Suprapubic skin (tissue), 4 donors: ENCODE results near the gene RAB3B.

Source experiments
- EP300 ChIP-seq: sonication (generic); formaldehyde crosslinking; IDR thresholded peaks from one replicate; pipeline ENCODE4 v1.6.1; 2017; ENCODE audit warnings: antibody characterized with exemption
- POLR2A ChIP-seq, 2 donors: fragments of 450-650 bp; IDR thresholded peaks; one replicate each; pipeline ENCODE4 v1.6.1; 2017; ENCODE audit warnings: antibody characterized with exemption in 2 of 2, mild to moderate bottlenecking in 2 of 2, moderate library complexity in 2 of 2
- POLR2AphosphoS5 ChIP-seq, 3 donors: sonication (generic); formaldehyde crosslinking; IDR thresholded peaks; one replicate each; pipeline ENCODE4 v1.6.1; 2017; ENCODE audit warnings: antibody characterized with exemption in 3 of 3
- TF ChIP-seq, protein P1 (sequence below), 2 donors: fragments of 200-600 bp in 1 of 2; fragments of 450-650 bp in 1 of 2; sonication (generic) in 1 of 2; IDR thresholded peaks; one replicate each; pipeline ENCODE4 v1.5.1; 2016 to 2019; ENCODE audit warnings: antibody characterized with exemption in 2 of 2, mild to moderate bottlenecking in 1 of 2, moderate library complexity in 1 of 2

DNA sequence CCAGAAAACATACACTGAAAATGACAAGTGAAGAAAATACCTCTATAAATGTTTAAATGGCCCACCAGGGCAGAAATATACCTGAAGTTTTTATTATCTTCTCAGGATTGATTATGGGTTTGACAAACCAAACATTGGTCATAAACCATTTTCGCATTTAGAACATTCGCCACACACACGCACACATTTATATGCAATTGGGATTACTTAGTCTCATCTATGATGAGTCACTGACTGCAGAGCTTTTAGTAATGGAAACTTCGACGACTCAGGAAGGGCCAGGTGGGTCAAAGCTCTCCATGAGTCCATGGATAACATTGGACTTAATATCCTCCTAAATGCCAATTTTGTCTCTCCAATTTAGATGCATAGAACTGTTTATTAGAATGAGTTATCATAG, 128.8 kb downstream of the RAB3B start:
- TF ChIP-seq, protein P1, sequence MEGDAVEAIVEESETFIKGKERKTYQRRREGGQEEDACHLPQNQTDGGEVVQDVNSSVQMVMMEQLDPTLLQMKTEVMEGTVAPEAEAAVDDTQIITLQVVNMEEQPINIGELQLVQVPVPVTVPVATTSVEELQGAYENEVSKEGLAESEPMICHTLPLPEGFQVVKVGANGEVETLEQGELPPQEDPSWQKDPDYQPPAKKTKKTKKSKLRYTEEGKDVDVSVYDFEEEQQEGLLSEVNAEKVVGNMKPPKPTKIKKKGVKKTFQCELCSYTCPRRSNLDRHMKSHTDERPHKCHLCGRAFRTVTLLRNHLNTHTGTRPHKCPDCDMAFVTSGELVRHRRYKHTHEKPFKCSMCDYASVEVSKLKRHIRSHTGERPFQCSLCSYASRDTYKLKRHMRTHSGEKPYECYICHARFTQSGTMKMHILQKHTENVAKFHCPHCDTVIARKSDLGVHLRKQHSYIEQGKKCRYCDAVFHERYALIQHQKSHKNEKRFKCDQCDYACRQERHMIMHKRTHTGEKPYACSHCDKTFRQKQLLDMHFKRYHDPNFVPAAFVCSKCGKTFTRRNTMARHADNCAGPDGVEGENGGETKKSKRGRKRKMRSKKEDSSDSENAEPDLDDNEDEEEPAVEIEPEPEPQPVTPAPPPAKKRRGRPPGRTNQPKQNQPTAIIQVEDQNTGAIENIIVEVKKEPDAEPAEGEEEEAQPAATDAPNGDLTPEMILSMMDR (IDR thresholded peaks at IDR 0.05) = no peak
- TF ChIP-seq POLR2A (IDR thresholded peaks at IDR 0.05) (no peak), POLR2AphosphoS5 (IDR thresholded peaks at IDR 0.05) (no peak), EP300 (no peak)
